Epidermal melanocyte (primary cell): ENCODE results near the gene CD70.
"Not testable (repeated sequence)": the region's sequence is repeated elsewhere in the genome, so short reads cannot be mapped to it uniquely, and the experiment has no call there.

ENCODE experiments used
- DNase-seq: peaks from one replicate; pipeline ENCODE4 v3.0.0; 2011; ENCODE audit warnings: low spot score; ENCODE audit not compliant: insufficient read length

CD70 gene

GRCh38 chr19:6597471-6598253 is 6.7 kb upstream of the CD70 start:
- DNase-seq, result not testable (repeated sequence)

- DNase-seq, result no peak
These were observed 5.7 kb upstream of the CD70 start for GRCh38 chr19:6596621-6597020.

- no peak for DNase-seq
These were observed 2.9 kb upstream of the CD70 start for GRCh38 chr19:6593651-6594416.

- DNase-seq, result no peak
These were observed 608 bp downstream of the CD70 start for GRCh38 chr19:6590258-6590826.

GRCh38 chr19:6589711-6590257 is 1.2 kb downstream of the CD70 start:
- no peak for DNase-seq

GRCh38 chr19:6588508-6589345 is 2.2 kb downstream of the CD70 start:
- DNase-seq, result no peak

GRCh38 chr19:6587998-6588507 is 2.9 kb downstream of the CD70 start:
- no peak for DNase-seq

- DNase-seq, result no peak
These were observed 3.7 kb downstream of the CD70 start for GRCh38 chr19:6587093-6587820.

- no peak for DNase-seq
These were observed 4.2 kb downstream of the CD70 start for GRCh38 chr19:6586726-6587092.

GRCh38 chr19:6586056-6586455 is 4.9 kb downstream of the CD70 start:
- DNase-seq, result no peak

GRCh38 chr19:6582515-6583484 is 8.2 kb downstream of the CD70 start:
- not testable (repeated sequence) for DNase-seq

- no peak for DNase-seq
These were observed 10.6 kb downstream of the CD70 start for GRCh38 chr19:6580313-6580712.

- DNase-seq, result no peak
These were observed 11.3 kb downstream of the CD70 start for GRCh38 chr19:6579450-6580178.

GRCh38 chr19:6577476-6578125 is 13.3 kb downstream of the CD70 start:
- DNase-seq, result no peak

GRCh38 chr19:6576869-6577475 is 14.0 kb downstream of the CD70 start:
- no peak for DNase-seq

- DNase-seq, result no peak
These were observed 17.6 kb downstream of the CD70 start for GRCh38 chr19:6573350-6573749.

- no peak for DNase-seq
These were observed 18.7 kb downstream of the CD70 start for GRCh38 chr19:6572217-6572616.

GRCh38 chr19:6571167-6571566 is 19.8 kb downstream of the CD70 start:
- DNase-seq, result no peak
